T-helper 1 cell treated with Interleukin-12 subunit alpha and Interleukin-12 subunit beta and Interleukin-4 antibody, amounts not matched to agents 30 ng/mL and 1 ng/mL, for 36 hours (primary cell): ENCODE measurements around the gene RPL37A. TPM values are rescaled to one million over a fixed set of nuclear protein-coding genes. Genes with fewer than 3 reads are reported as not detected.

Experiments
- intact Hi-C: fragments of 100-400 bp; cut with micrococcal nuclease; formaldehyde crosslinking; loops from one replicate; pipeline ENCODE4 v1.15.1; 2024
- total RNA-seq: library from RNA; stranded (reverse); gene quantifications from 2 replicates; pipeline ENCODE4 v1.2.3, GENCODE V29; 2022

The RPL37A gene
- total RNA-seq: 1,808 and 1,859 TPM in 2 replicates

DNA sequence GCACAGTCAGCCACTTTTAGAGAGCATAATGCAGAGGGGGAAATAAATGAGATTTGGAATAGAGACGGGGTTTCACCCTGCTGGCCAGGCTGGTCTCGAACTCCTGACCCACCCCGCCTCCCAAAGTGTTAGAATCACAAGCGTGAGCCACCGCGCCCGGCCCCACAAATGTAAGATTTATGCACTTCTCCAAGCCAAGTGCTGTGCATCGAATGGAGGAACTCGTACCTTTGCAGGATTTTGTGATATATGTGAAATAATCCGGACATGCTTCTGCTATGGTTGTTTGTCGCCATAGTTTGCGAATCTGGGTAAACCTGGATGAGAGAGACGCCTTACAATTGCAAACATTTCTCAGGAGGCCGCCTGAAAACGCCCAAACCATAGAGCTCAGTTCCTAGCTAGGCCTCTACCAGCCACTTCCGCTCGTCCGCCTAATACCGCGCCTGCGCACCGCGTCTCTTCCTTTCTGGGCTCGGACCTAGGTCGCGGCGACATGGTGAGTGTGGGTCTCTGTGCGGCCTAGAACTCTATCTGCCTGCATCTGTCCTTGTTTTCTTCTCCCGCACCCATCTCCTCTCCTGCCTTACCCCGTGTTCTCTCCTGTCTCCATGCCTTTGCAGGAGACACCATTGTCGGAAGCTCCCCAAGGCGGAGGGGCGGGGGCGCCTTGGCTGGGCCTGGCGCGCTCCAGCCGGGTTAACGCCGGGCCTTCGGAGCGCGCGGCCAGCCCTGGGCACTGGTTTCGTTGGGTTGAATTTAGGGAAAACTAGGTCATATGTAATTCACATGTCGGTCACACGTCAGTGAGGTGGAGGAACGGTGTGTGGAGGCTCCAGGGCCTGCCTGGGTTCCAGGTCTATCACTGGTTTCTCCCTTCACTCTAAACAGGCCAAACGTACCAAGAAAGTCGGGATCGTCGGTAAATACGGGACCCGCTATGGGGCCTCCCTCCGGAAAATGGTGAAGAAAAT lies at the start of gene RPL37A:
Gene RPL37A (plus strand): TSS at position 466 of the 974 bp plus-strand sequence. CDS start 31 bp downstream, at position 497.
- intact Hi-C loops: loop anchor here (1.0 to 10.0 kb wide), 13 partner anchors 18 to 1774 kb away; partner anchors contain the start of genes AAMP, ATIC, BARD1 and MREG

DNA sequence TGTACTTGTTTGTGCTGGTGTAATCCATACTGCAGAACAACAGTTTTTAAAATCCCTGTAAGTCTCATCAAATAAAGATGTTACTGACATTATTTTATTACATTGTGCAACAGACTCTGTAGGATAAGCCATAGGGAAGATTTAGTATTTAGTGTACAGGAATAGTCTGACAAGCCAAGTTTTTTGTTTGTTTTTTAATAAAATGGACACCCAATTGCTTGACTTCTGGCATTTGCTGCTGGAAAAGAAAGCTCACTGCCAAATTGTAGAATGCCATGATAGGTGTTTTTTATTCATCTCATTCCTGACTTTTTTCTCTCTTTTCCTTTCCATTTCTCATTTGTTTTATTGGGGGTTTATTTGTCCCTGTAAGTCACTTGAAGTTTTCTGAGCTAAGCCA lies 48.3 kb upstream of the RPL37A start:
- intact Hi-C loops: no loop called here

DNA sequence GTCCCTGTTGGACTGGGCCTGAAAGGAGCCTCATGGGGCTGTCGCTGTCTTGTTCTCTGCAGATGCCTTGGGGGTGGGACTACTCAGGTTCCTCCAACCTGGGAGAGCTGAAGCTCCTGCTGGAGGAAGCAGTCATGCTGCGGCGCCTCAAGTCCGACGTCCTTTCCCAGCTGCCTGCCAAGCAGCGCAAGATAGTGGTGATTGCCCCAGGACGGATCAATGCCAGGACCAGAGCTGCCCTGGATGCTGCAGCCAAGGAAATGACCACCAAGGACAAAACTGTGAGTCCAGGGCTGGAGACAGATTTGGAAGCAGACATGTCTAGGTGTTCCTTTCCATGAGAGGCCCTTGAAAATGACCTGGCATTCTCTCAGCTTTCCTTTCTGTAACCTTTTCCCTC lies 47.9 kb upstream of the RPL37A start:
- intact Hi-C loops: no loop called here

DNA sequence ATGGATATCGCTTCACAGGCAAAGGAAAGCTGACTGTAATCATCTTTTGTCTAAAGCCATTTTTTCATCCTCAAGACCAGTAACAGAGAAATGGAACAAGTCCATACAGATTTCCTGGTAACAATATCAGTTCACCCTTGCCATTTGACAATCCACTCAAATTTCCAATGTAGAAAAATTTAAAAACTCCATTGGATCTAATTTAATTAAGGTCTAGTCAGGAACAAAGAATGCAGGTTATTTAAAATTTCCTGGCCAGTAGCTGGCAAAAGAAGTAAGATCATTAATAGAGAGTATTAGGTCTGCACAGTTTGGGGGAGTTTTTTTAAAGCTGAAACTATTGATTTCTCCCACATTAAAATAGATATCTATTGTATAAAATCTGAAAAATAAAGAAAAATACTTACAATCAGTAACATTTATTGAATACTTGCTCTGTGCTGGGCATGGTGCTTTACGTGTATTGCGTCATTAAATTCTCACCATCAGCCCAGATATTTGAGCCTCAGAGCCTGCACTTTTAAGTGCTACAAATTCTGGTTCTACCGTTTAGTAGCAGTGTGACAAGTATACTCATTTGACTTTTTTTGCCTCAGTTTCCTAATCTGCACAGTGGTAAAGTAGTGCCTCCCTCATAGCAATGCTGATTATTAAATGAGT lies 44.6 kb upstream of the RPL37A start:
- intact Hi-C loops: no loop called here

DNA sequence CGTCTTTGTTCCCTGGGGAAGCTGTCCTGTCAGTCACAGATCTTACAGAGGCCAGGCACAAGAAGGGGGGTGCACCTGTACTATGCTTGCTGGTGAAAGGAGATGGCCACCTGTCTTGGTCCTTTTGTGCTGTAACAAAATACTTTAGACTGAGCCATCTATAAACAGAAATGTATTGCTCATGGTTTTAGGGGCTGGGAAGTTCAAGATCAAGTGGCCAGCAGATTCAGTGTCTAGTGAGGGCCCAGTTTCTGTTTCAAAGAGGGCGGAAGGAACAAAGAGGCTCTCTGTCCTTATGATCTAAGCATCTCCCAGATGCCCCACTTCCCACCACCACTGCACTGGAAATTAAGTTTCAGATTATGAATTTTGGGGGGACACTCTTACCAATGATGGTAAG lies 35.5 kb upstream of the RPL37A start:
- intact Hi-C loops: no loop called here

DNA sequence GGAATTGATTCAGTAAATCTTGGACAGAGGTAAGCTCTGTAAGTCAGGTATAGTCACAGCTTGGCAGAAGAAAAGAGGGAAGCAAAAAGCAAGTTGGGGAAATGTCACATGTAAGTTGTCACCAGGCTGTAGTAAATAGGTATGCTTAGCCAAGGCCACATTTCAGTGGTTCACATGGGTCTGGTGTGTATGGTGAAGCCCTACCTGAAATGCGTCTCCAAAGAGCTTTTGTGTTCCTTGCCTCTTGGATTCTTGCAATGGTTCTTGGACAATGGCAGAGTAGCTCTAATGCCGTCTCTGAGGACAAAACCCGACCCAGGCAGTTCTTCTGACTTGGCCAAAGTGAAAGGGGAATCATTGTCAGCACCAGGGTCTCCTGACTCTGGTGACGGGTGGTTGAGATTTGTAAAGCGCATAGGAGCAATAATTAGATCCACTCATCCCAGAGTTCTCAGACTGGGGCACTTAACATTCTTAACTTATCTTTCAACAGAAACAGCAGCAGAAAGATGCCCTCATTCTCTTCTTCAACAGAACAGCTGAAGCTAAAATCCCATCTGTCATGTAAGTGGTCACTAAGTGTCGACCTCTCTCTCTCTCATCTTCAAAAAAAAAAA lies 34.4 kb upstream of the RPL37A start:
- intact Hi-C loops: no loop called here

DNA sequence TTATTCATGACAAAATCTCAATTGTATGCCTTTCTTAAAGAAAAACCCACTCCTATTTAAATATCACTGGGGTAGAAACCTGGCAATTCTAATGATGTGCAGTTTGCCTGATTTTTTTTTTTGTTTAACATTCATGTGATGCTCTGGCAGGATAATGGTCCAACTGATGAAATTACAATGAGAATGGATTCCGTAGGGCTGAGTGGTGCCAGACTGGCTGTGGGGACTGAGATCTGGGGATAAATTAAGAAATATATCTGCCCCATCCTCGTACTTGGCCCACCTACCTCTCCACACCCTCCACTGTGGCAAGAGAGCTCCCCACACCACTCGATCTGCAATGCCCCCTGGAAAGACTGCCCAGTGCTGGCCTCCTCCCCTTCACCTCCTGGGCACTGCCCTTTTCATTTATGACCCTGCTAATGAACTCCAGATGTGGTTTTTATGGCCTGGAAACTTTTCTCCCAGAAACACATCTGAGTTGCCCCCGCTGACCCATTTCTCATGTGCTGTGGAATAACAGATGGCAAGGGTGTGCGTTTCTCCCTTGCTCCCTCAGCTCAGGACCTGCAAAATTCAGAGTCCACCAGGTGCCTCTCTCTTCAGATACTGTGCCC lies 33.0 kb upstream of the RPL37A start:
- intact Hi-C loops: no loop called here

DNA sequence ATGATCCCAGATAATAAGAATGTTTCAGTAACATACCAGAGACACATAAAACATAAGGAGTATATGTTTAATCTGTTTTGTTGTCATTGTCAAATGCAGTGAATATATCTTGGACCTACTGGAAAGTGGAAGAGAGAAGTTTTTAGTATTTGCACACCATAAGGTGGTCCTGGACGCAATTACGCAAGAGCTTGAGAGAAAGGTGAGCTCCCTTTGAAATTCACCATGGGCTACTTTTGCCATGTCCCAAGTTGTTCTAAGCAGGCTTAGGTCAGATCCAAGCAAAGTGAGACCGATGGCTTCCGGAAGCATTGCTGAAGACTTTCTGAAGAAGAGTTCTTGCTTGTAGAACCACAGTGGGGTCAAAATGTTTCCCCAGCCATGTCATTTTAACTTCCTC lies 30.8 kb upstream of the RPL37A start:
- intact Hi-C loops: no loop called here

DNA sequence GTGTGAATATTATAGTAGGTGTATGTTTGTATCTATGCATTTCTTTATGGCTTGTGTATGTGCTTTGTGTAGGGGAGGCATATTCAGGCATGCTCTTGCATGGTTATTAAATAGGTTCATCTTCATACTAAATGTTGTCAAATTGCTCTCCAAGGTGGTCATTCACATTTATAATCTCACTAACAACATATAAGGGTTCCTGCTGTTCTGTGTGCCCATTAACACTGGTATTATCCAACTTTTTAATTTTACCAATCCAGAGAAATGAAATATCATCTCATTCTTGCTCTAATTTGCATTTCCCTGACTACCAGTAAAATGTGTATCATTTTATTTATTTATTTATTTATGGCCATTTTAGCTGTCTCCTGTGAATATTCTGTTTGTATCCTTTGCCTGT lies 29.0 kb upstream of the RPL37A start:
- intact Hi-C loops: no loop called here

DNA sequence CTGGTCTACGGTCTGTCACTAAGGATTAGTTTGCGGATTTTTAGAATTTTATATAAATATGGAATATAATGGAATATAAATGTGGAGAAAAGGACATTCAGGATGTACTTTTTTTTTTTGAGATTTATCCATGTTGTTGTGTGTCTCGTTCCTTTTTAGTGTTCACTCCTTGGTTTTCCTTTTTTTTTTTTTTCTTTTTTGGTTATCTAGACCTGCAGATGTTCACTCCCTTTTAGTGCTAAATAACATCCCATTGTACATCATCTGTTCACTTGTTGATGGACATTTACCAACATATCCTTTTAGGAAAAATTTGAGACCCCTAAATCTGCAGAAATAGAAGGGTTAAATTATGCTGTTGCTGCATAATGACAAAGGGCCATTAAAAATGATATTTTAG lies 25.5 kb upstream of the RPL37A start:
- intact Hi-C loops: no loop called here

DNA sequence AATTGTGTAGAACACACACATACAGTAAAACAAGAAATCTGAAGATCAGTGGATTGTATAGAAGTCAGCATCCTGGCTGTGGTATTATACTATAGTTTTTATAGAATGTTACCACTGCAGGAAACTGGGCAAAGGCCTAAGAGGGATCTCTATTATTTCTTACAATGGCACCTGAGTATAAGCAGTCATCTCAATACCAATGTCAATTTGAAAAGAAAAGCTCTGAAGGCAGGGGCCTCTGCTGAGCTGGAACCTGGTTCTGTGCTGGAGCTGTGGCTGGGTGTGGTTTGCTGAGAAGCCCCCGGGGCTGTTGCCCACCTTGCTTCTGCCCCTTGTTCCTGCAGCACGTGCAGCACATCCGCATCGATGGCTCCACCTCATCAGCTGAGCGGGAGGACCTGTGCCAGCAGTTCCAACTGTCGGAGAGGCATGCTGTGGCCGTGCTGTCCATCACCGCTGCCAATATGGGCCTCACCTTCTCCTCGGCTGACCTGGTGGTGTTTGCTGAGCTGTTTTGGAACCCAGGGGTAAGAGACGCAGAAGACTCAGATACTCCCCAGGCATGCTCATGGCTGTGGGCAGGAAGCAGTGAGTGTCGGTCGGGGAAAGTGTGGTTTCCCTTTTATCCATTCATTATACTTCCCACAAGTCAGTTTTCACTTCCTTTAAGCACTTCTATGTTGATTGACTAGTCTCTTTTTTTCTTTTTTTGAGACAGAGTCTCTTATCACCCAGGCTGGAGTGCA lies 23.5 kb upstream of the RPL37A start:
- intact Hi-C loops: loop anchor here (1.0 kb wide), 1 partner anchor 23 kb away; the partner anchor contains the start of gene RPL37A

DNA sequence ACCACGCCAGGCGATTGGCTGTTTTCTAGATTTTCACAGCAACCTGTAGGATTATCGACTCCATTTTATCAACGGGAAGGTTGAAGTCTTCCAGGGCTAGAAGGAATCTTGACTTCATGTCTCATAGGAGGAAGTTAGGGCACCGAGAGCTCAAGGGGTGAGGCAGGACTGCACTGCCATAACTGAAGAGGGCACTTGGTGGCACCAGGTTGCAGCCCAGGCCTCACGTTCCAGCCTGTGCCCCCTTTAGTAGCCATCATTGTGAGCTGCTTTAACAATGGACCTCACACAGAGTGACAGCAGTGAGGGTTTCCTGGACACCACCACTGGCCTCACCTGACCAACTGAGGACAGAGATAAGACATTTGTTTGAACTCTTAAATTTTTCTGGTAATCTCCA lies 22.9 kb upstream of the RPL37A start:
- intact Hi-C loops: loop anchor here (1.0 kb wide), 1 partner anchor 23 kb away; the partner anchor contains the start of gene RPL37A

DNA sequence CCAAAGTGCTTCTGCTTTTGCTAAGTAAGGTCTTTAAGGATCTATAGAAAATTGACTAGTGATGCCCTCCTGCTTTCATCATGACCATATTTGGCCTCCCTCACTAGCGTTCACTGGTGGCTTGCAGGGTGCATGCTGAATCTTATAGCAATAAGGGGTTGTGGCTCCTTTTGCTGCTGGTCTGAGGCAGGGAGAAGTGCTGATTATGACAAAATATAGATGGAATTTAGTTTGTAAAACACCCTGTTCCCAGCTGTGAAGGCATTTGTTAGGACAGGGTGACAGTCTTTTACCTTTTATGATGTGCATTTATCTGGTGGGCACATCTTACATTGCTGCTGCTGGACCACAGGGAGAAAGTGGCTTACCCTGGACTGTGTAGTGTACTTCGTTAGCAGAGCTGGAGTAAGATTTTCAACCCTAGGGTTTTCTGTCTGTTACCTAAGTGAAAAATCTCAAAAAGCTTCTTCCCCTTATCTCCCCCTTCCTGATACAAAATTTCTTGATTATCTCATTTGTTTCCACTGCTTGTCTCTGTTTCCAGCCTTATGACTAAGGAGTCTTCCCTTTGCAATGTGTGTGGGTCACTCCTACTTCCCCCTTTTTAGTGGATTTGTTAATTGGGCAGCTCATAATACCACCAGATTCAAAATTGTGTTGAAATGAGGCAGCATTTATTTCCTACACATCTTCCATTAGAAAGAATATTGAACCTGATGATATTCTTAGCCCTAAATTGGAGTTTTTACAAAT lies 21.2 kb upstream of the RPL37A start:
- intact Hi-C loops: no loop called here

DNA sequence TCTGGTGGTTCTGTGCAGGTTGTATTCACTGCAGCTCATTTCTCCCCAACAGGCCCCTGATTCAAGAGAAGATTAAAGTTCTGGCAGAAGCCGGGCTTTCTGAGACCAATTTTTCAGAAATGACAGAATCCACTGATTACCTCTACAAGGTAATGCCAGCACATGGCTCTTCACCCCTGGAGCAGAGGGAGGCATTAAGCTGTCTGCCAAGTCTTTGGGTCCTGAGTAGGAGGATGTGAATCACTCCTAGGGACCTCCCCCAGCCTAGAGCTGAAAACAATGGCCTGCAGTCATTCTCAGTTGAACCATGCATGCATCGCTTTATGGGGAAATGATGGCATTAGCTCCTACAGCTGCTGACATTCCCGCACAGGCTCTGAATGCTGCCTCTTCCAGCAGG lies 20.5 kb upstream of the RPL37A start:
- intact Hi-C loops: no loop called here

DNA sequence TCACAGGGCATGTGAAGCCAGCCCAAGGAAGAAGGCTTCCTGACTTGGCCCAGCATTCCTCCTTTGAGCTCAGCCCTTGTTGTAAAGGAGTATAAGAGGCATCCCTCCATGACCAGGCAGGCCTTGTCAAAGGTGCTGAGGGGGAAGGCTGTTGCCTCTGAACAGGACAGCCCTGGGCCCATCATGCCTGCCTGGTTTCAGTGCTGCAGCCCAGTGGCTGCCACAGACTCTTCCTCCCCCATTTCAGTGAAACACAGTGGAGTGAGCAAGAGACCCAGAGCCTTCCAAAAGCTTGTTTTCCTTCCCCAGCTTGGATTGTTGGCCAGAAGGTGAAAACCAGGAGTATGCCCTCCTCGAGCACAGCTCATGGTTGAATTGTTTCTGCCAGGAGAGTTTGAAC lies 19.9 kb upstream of the RPL37A start:
- intact Hi-C loops: no loop called here

DNA sequence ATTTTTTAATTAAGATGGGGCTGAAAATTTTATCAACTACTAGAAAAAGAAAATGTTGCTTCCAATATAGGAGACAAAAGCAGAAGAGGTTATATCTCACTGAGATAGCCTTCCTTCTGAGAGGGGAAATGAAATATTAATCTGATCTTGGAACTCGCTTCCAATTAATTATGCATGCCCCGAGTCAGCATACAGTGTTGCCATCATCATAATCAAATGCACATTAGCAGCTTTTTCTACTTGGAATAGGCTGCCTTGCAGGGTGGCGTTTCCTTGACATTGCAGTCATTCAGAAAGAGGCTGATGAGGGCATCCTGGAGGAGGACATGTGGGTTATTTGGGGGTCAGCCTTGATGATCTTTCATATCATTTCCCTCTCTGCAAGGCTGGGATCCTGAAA lies 18.4 kb upstream of the RPL37A start:
- intact Hi-C loops: no loop called here

DNA sequence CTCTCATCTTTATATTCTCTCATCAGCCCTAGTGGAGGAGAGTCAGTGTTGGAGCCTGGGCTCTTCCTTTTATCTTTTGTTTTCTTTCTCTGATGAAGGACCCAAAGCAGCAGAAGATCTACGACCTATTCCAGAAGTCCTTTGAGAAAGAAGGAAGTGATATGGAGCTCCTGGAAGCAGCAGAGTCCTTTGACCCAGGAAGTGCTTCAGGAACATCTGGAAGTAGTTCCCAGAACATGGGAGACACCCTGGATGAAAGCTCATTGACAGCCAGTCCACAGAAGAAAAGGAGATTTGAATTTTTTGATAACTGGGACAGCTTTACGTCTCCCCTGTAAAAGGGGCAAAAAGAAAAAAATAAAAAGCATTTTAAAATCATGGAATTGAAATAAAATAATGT lies 16.0 kb upstream of the RPL37A start:
- intact Hi-C loops: no loop called here

DNA sequence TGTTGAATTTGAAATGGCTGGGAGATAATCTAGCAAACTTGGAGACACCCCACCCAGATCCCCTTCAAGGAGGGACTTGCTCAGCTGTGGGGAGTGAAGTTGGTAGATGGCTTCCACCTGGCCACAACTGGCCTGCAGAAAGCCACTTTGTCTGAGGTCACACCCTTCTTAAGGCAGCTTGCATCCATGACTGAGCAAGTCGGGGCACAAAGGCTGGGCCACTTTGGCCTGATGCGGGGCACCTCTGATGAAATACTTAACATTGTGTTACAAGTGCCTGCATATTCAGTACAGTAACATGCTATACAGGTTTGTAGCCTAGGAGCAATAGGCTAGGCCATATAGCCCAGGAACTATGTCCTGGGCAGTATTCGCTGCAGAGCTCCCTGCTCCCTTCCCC lies 13.4 kb upstream of the RPL37A start:
- intact Hi-C loops: no loop called here

DNA sequence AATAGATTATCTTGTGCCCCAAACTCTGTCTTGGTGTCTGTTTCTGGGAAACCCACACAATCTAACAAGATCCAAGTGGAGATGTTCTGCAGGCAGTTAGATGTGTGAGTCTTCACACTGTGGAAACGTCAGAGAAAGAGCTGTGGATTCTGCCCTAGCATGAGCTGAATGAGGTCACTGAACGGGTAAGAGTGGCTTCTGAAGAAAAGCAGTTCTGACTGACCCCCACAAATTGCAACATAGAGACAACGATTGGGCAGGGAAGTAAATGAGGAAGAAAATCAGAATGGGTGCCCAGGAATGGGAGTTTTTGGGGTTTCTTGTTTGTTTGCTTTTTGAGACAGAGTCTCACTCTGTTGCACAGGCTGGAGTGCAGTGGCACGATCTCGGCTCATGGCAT lies 12.9 kb upstream of the RPL37A start:
- intact Hi-C loops: no loop called here

DNA sequence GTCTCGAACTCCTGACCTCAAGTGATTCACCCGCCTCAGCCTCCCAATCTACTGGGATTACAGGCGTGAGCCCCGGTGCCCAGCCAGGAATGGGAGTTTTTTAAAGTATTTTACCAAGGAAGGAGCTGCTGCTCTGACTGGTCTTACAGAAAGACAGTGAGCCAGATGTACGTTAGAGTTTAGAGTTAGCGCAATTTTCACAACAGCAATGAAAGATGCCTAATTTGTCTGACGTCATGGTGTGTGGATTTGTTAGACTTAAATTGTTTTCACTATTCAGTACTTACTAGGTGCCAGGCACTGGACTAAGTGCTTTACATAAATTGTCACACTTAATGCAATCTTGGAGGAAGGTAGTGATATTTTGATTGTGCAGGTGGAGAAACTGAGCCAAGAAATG lies 12.4 kb upstream of the RPL37A start:
- intact Hi-C loops: no loop called here
